ENCODE results near the gene DGKI. TPM values are rescaled to one million over a fixed set of nuclear protein-coding genes. Genes with fewer than 3 reads are reported as not detected.

Gene DGKI
- total RNA-seq, 1 experiment from 2014 or later = 0.55 TPM

GRCh38 chr7:137671920-137672319, 174.9 kb downstream of the DGKI start:
- Histone ChIP-seq H2BK20ac (ENCODE audit: low read depth, low read length, poor library complexity, severe bottlenecking) (no peak overlapping the region), H3K4me2 (ENCODE audit: insufficient read depth, insufficient read length, low read length) (no peak overlapping the region), H3K14ac (ENCODE audit: insufficient read depth, low read length) (no peak overlapping the region; the same call in 1 of the 2 replicates), H3K9me3 (ENCODE audit: control insufficient read depth, low read depth, low read length) (no peaks in the 10 kb centered on the region), H3K79me2 (ENCODE audit: insufficient read depth, low read length) (no peaks in the 10 kb centered on the region), H4K91ac (ENCODE audit: insufficient read length, low read depth, low read length) (no peak overlapping the region), H2BK12ac (ENCODE audit: insufficient read length, low read depth, low read length) (no peak overlapping the region), H3K23me2 (ENCODE audit: insufficient read length, low read depth, low read length, poor library complexity, severe bottlenecking) (no peaks in the 10 kb centered on the region), H2AFZ (ENCODE audit: low read length) (no peak overlapping the region), H2BK120ac (ENCODE audit: low read depth, low read length, poor library complexity, severe bottlenecking) (no peak overlapping the region), H3K9ac (ENCODE audit: extremely low read depth, insufficient read length, low read length) (no peak overlapping the region), H3K27me3 (ENCODE audit: insufficient read depth, low read length) (no peaks in the 10 kb centered on the region), H3K23ac (ENCODE audit: insufficient read length, low read depth, low read length) (no peak overlapping the region), H3K27ac (ENCODE audit: insufficient read length, low read depth, low read length) (no peak overlapping the region), H4K20me1 (ENCODE audit: control insufficient read depth, insufficient read depth, insufficient read length) (no peaks in the 10 kb centered on the region), H3K79me1 (ENCODE audit: insufficient read depth, low read depth, low read length, poor library complexity, severe bottlenecking) (no peaks in the 10 kb centered on the region), H4K8ac (replicated peaks; ENCODE audit: insufficient read length, low read depth, low read length) (no peak overlapping the region), H2BK5ac (ENCODE audit: insufficient read length, low read length) (no peak overlapping the region), H2AK5ac (ENCODE audit: insufficient read length, low read length) (no peak overlapping the region), H4K5ac (ENCODE audit: insufficient read length, low read depth, low read length) (no peak overlapping the region), H3K56ac (ENCODE audit: insufficient read length, low read depth, low read length) (no peak overlapping the region), H3K18ac (ENCODE audit: insufficient read length, low read depth, low read length) (no peak overlapping the region), H3K4ac (ENCODE audit: low read depth, low read length) (no peak overlapping the region), H3T11ph (ENCODE audit: low read length) (no peak overlapping the region), H2BK15ac (ENCODE audit: low read depth, low read length) (no peak overlapping the region), H3K4me1 (ENCODE audit: insufficient read depth, low read length) (peaks cover 9% of the 10 kb centered on the region)
- Mint-ChIP-seq H3K4me1 (peaks cover 30 to 31% of the 10 kb centered on the region in 2 experiments), H3K27me3 (ENCODE audit: low read depth) (no peaks in the 10 kb centered on the region), H3K27ac (no peak overlapping the region), H3K36me3 (ENCODE audit: insufficient read depth in 1 of 3, low read depth in 3 of 3) (no peaks in the 10 kb centered on the region), H3K4me3 (no peak overlapping the region), H3K9me3 (no peaks in the 10 kb centered on the region)
- no peak for DNase-seq
- TF ChIP-seq CTCF (conservative IDR thresholded peaks at IDR 0.05) = no peak
- no CpG with 5 or more reads among the region's 5 CpGs for WGBS (ENCODE audit: extremely low coverage, insufficient read length, low lambda C conversion rate)
